MM.1S (cell line): ENCODE data around the gene DNAH10.

Source experiments
- EZH2 ChIP-seq: fragments of 300-600 bp; sonication (generic); optimal IDR thresholded peaks from 2 replicates; pipeline ENCODE3; 2017; ENCODE audit warnings: low read depth, mild to moderate bottlenecking, antibody characterized with exemption, low read length, mixed read lengths
- EZH2phosphoT487 ChIP-seq: fragments of 300-600 bp; sonication (generic); IDR thresholded peaks from 2 replicates; pipeline ENCODE4 v1.6.1; 2018; ENCODE audit warnings: antibody characterized with exemption, low read length
- TF ChIP-seq, protein P1 (sequence below): fragments of 300-600 bp; sonication (generic); IDR thresholded peaks from 2 replicates; pipeline ENCODE4 v1.5.1; 2016; ENCODE audit warnings: antibody characterized with exemption, low read length, mixed read lengths

GRCh38 chr12:123931686-123932321, 169.7 kb downstream of the DNAH10 start:
- TF ChIP-seq, protein P1, sequence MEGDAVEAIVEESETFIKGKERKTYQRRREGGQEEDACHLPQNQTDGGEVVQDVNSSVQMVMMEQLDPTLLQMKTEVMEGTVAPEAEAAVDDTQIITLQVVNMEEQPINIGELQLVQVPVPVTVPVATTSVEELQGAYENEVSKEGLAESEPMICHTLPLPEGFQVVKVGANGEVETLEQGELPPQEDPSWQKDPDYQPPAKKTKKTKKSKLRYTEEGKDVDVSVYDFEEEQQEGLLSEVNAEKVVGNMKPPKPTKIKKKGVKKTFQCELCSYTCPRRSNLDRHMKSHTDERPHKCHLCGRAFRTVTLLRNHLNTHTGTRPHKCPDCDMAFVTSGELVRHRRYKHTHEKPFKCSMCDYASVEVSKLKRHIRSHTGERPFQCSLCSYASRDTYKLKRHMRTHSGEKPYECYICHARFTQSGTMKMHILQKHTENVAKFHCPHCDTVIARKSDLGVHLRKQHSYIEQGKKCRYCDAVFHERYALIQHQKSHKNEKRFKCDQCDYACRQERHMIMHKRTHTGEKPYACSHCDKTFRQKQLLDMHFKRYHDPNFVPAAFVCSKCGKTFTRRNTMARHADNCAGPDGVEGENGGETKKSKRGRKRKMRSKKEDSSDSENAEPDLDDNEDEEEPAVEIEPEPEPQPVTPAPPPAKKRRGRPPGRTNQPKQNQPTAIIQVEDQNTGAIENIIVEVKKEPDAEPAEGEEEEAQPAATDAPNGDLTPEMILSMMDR: no peak
- TF ChIP-seq EZH2 (no peak), EZH2phosphoT487 (no peak)
